ENCODE data around the gene BLCAP.
"Not testable (repeated sequence)": the region's sequence is repeated elsewhere in the genome, so short reads cannot be mapped to it uniquely, and the experiment has no call there.

The BLCAP gene

DNA sequence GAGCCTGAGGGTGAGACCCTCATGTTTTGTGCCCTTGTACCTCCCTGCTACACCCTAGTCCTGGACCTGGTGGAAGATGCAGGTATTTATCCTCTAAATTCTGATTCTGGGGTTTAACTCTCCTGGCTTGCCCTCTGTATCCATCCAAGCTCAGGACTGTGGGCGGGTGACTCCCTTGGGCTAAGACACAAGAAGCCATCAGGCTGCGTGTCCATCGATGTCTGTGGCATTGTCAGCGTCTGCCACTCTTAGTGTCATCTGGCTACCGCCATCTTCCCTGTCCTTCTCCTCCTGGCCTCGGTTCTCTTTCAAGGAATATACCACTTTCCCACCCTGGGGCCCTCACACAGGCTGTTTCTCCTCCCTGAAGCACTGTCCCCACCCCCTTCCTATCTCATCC is 28.9 kb upstream of the BLCAP start:
- no peak for DNase-seq (ENCODE audit: low read depth in 2 of 2)

- not testable (repeated sequence) for DNase-seq (ENCODE audit: low read depth in 2 of 2)
Observed at GRCh38 chr20:37554721-37555298, 27.1 kb upstream of the BLCAP start.

DNA sequence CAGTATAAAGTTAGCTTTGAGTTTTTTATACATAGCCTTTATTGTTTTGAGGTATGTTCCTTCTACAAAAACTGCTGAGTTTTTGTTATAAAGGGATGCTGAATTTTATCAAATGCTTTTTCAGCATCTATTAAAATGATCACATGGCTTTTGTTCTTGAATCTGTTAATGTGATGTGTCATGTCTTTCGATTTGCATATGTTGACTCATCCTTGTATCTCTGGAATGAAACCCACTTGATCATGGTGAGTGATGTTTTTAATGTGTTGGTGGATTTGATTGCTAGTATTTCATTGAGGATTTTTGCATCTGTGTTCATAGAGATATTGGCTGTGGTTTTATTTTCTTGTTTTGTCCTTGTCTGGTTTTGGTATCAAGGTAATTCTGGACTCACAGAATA is 24.7 kb upstream of the BLCAP start:
- DNase-seq (ENCODE audit: low read depth in 2 of 2): no peak

- DNase-seq (ENCODE audit: low read depth in 2 of 2): not testable (repeated sequence)
Observed at GRCh38 chr20:37551660-37552059, 24.0 kb upstream of the BLCAP start.

GRCh38 chr20:37550101-37550920 is 22.6 kb upstream of the BLCAP start:
- not testable (repeated sequence) for DNase-seq (ENCODE audit: low read depth in 2 of 2)

DNA sequence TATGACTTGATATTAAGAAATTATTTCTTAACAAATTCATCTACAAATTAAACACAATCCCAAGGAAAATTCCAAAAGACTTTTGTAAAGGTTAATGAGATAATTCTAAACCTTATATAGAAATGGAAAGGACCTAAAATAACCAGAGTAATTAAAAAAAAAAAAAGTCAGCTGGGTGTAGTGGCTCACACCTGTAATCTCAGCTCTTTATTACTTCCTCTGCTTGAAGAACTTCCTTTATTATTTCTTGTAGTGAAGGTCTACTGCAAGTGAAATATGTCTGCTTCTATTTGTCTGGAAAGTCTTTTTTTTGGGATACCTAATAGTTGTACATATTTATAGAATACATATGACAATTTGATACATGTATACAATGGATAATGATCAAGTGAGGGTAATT is 20.2 kb upstream of the BLCAP start:
- no peak for DNase-seq (ENCODE audit: low read depth in 2 of 2)

GRCh38 chr20:37545516-37545915 is 17.8 kb upstream of the BLCAP start:
- no peak for DNase-seq (ENCODE audit: low read depth in 2 of 2)

GRCh38 chr20:37544386-37544785 is 16.7 kb upstream of the BLCAP start:
- DNase-seq (ENCODE audit: low read depth in 2 of 2): no peak

DNA sequence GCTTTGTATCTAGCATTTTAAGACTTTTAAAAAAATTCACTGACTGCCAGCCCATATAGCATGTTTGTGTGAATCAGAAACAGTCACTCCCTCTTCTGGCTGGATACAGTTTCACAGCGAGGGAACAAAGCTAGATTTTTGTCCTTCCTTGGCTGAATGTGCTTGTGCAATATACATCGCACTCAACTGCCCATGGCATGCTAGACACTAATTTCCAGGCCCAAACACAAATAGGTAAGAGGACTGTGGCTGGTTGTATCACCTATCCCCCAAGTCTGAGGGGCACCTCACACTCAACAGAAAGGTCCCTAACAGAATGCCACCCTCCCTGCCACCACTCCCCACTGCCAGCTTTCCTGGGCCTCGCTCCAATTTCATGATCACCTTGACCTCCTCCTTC is 16.2 kb upstream of the BLCAP start:
- DNase-seq (ENCODE audit: low read depth in 2 of 2): no peak

GRCh38 chr20:37542281-37542680 is 14.6 kb upstream of the BLCAP start:
- no peak for DNase-seq (ENCODE audit: low read depth in 2 of 2)

- no peak for DNase-seq (ENCODE audit: low read depth in 2 of 2)
Observed at GRCh38 chr20:37541326-37541725, 13.7 kb upstream of the BLCAP start.

DNA sequence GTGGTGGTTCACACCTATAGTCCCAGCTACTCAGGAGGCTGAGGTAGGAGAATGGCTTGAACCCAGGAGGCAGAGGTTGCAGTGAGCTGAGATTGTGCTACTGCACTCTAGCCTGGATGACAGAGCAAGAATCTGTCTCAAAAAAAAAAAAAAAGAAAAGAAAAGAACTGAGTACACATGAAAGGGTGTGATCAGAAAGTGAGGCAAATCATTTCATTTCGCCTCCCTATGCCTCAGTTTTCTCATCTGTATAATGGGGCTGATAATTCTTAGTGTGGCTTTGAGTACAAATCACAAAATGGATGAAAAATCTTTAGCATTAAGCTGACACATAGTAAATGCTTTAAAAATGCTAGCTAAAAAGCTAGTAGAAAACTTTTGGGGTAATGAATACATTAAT is 13.2 kb upstream of the BLCAP start:
- not testable (repeated sequence) for DNase-seq (ENCODE audit: low read depth in 2 of 2)

- DNase-seq (ENCODE audit: low read depth in 2 of 2): no peak
Observed at GRCh38 chr20:37540001-37540400, 12.3 kb upstream of the BLCAP start.

GRCh38 chr20:37539424-37539823 is 11.7 kb upstream of the BLCAP start:
- no peak for DNase-seq (ENCODE audit: low read depth in 2 of 2)

DNA sequence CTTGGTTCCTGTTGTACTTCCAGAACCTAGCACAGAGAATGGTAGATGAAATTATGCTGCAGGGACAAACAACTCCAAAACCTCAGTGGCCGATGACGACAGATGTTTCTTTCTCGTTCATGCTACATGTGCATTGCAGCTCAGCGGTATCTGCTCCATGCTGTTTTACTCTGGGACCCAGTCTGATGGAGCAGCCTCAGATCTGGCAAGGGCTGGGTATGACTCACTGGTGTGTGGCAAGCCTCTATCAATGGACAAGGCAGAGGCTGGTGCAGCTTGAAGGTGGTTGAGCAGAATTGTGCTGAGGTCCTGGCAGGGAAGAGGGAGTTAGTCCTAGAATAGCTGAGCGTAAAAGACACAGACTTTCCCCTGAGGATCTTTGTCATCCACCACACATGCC is 10.3 kb upstream of the BLCAP start:
- DNase-seq (ENCODE audit: low read depth in 2 of 2): no peak

- DNase-seq (ENCODE audit: low read depth in 2 of 2): no peak
Observed at GRCh38 chr20:37537505-37537904, 9.8 kb upstream of the BLCAP start.

DNA sequence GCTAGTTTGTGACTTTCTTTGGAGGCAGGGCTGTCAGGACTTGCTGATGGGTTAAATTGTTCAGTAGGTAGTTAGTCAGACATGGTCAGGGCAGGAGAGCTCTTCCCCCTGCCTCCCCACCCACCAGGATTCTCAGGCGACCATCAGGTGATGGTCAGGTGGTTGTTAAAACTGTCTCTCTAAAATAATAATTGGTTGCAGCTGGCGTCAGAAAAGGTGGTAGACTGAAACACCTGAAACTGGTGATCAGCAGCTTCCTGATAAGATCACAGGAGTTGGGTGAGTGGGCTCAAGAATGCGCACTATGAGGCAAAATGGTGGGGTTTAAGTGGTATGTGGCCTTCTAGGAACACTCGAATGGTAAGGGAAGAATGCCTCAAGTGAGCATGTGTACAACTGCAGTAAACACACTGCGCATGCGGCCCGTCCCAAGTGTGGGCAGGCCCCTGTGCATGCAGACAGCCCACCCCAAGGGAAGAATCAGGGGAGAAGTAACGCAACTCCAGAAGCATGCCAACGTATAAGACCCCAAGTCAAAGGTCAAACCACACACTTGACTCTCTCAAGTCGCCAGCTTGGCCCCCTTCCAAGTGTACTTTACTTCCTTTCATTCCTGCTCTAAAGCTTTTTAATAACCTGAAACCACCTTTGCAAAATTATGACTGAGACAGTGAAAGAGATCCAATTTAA is 7.9 kb upstream of the BLCAP start:
- no peak for DNase-seq (ENCODE audit: low read depth in 2 of 2)

- peak; percentile 55 to 57 for DNase-seq (ENCODE audit: low read depth in 2 of 2)
Observed at GRCh38 chr20:37534401-37535157, 6.9 kb upstream of the BLCAP start.

GRCh38 chr20:37533154-37533715 is 5.6 kb upstream of the BLCAP start:
- no peak for DNase-seq (ENCODE audit: low read depth in 2 of 2)

- no peak for DNase-seq (ENCODE audit: low read depth in 2 of 2)
Observed at GRCh38 chr20:37531856-37532255, 4.2 kb upstream of the BLCAP start.

GRCh38 chr20:37530696-37531095 is 3.0 kb upstream of the BLCAP start:
- no peak for DNase-seq (ENCODE audit: low read depth in 2 of 2)

All from fibroblast of skin of left biceps (primary cell).